Lung (tissue), 12 donors: ENCODE data around the gene PCAT7. TPM values are rescaled to one million over a fixed set of nuclear protein-coding genes. Genes with fewer than 3 reads are reported as not detected.

Experiments
- ATAC-seq: fragments of 200-7000 bp; cut with Tn5 transposase; one replicate; pipeline ENCODE4 v1.9.1; 2020; ENCODE audit warnings: moderate number of reproducible peaks; ENCODE audit not compliant: insufficient read depth, low FRiP score
- DNase-seq, 3 donors: peaks; one replicate each; pipeline ENCODE4 v3.0.0-alpha.2; 2013 to 2017
- H3K27ac ChIP-seq, 2 donors: one replicate each; pipeline ENCODE4 v1.5.1; 2013; ENCODE audit warnings: mild to moderate bottlenecking in 2 of 2, moderate library complexity in 2 of 2, control low read depth in 1 of 2, inconsistent platforms in 1 of 2, low read depth in 1 of 2, low read length in 1 of 2
- H3K27me3 ChIP-seq, 3 donors: one replicate each; pipeline ENCODE4 v1.5.1; 2013; ENCODE audit warnings: low read length in 2 of 3; ENCODE audit not compliant: control insufficient read depth in 3 of 3, insufficient read depth in 3 of 3
- H3K36me3 ChIP-seq, 4 donors: one replicate each; pipeline ENCODE4 v1.5.1; 2013; ENCODE audit warnings: low read length in 4 of 4, mild to moderate bottlenecking in 1 of 4, moderate library complexity in 1 of 4; ENCODE audit not compliant: control insufficient read depth in 4 of 4, insufficient read depth in 4 of 4
- H3K4me1 ChIP-seq, 5 donors: one replicate each; pipeline ENCODE4 v1.5.1; 2013; ENCODE audit warnings: low read length in 5 of 5, mild to moderate bottlenecking in 2 of 5, moderate library complexity in 1 of 5; ENCODE audit not compliant: control insufficient read depth in 5 of 5, insufficient read depth in 5 of 5
- H3K4me3 ChIP-seq: one replicate; pipeline ENCODE4 v1.5.1; 2013; ENCODE audit warnings: mild to moderate bottlenecking, control low read depth, moderate library complexity
- H3K9ac ChIP-seq, 2 donors: one replicate each; pipeline ENCODE4 v1.5.1; 2013; ENCODE audit warnings: low read length in 2 of 2, control low read depth in 1 of 2; ENCODE audit not compliant: insufficient read depth in 1 of 2
- H3K9me3 ChIP-seq, 4 donors: one replicate each; pipeline ENCODE4 v1.5.1; 2013; ENCODE audit warnings: low read length in 3 of 4, mild to moderate bottlenecking in 1 of 4, moderate library complexity in 1 of 4; ENCODE audit not compliant: control insufficient read depth in 4 of 4, insufficient read depth in 3 of 4
- CTCF ChIP-seq: IDR thresholded peaks from 2 replicates; pipeline ENCODE4 v1.5.1; 2012; ENCODE audit warnings: mild to moderate bottlenecking; ENCODE audit errors: control extremely low read depth, extremely low read depth
- WGBS, 2 donors: extraction: QIAGEN DNeasy Blood & Tissue Kit; methylation state at CpG; one replicate each; pipeline ENCODE4 v1.1.7; 2013; 5-methylcytosine and 5-hydroxymethylcytosine counted together
- polyA plus RNA-seq, 2 donors: library from polyadenylated mRNA; stranded (reverse); fragments of 200-250 nt; gene quantifications; one replicate each; pipeline ENCODE4 v1.2.1, GENCODE V29; 2013
- total RNA-seq, 2 donors: library from RNA; depleted of rRNA in 1 of 2; stranded (reverse); fragments of >200 nt in 1 of 2; gene quantifications; one replicate each; pipeline ENCODE4 v1.2.1, GENCODE V29; 2014 to 2021
- donor health status: control.
- donor health status: control.
- donor health status: Bipolar disorder and iron deficiency.
- donor health status: healthy.
- donor health status: DM: yes; HTN: yes; CAD: no.

Gene PCAT7
- total and polyA plus RNA-seq, 4 donors = 0.09 to 0.28 (median 0.10) TPM; not detected in 1

GRCh38 chr9:94600715-94601114 lies 45.8 kb downstream of the PCAT7 start:
- H3K27me3 ChIP-seq = no peaks in the 10 kb centered on the region
- ATAC-seq (no peak), DNase-seq (no peak)
- no peaks in the 10 kb centered on the region for H3K9me3 ChIP-seq
- H3K4me1 ChIP-seq = peaks cover 0 to 8% (median 0%) of the 10 kb centered on the region in 5 donors
- no peaks in the 10 kb centered on the region for H3K36me3 ChIP-seq
- H3K27ac ChIP-seq = no peak overlapping the region
- TF ChIP-seq CTCF = no peak
- H3K4me3 ChIP-seq = no peak overlapping the region
- WGBS, 2 donors = 88 to 95% methylated on average over 10 of the region's 10 CpGs
- no peak overlapping the region for H3K9ac ChIP-seq

GRCh38 chr9:94602666-94603065 lies 47.8 kb downstream of the PCAT7 start:
- WGBS, 2 donors = 90% methylated on average over 6 of the region's 6 CpGs
- H3K36me3 ChIP-seq = peaks cover 0 to 3% (median 0%) of the 10 kb centered on the region in 4 donors
- no peaks in the 10 kb centered on the region for H3K9me3 ChIP-seq
- no peak for DNase-seq
- H3K4me3 ChIP-seq = no peak overlapping the region
- H3K4me1 ChIP-seq = peaks cover 0 to 17% (median 4%) of the 10 kb centered on the region in 5 donors
- H3K9ac ChIP-seq = no peak overlapping the region
- no peaks in the 10 kb centered on the region for H3K27me3 ChIP-seq
- no peak for TF ChIP-seq CTCF
- no peak overlapping the region for H3K27ac ChIP-seq
- no peak for ATAC-seq

GRCh38 chr9:94603259-94604160 lies 48.6 kb downstream of the PCAT7 start:
- H3K4me1 ChIP-seq = peaks cover 0 to 26% (median 6%) of the 10 kb centered on the region in 5 donors
- no peaks in the 10 kb centered on the region for H3K27me3 ChIP-seq
- DNase-seq (peak; percentile 78 to 90 (median 89)), ATAC-seq (peak; percentile 78)
- WGBS, 2 donors = 31 to 32% methylated on average over 21 of the region's 21 CpGs
- H3K4me3 ChIP-seq = no peak overlapping the region
- no peaks in the 10 kb centered on the region for H3K9me3 ChIP-seq
- peaks cover 0 to 4% (median 0%) of the 10 kb centered on the region in 4 donors for H3K36me3 ChIP-seq
- H3K9ac ChIP-seq = no peak overlapping the region
- H3K27ac ChIP-seq = no peak overlapping the region
- TF ChIP-seq CTCF = peak; percentile 43
